ENCODE results near the gene SHISA4. TPM values are rescaled to one million over a fixed set of nuclear protein-coding genes. Genes with fewer than 3 reads are reported as not detected.
"Not testable (repeated sequence)": the region's sequence is repeated elsewhere in the genome, so short reads cannot be mapped to it uniquely, and the experiment has no call there.

SHISA4 gene, protein sequence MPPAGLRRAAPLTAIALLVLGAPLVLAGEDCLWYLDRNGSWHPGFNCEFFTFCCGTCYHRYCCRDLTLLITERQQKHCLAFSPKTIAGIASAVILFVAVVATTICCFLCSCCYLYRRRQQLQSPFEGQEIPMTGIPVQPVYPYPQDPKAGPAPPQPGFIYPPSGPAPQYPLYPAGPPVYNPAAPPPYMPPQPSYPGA
- total RNA-seq (2014; rRNA removed; shearing (Covaris generic)), result 24.8 and 42.4 TPM in 2 replicates
- polyA plus RNA-seq (2016; fragmentation: Nextera tagmentation; extraction: Ambion mirVana), result 47.9 and 48.0 TPM in 2 replicates

DNA sequence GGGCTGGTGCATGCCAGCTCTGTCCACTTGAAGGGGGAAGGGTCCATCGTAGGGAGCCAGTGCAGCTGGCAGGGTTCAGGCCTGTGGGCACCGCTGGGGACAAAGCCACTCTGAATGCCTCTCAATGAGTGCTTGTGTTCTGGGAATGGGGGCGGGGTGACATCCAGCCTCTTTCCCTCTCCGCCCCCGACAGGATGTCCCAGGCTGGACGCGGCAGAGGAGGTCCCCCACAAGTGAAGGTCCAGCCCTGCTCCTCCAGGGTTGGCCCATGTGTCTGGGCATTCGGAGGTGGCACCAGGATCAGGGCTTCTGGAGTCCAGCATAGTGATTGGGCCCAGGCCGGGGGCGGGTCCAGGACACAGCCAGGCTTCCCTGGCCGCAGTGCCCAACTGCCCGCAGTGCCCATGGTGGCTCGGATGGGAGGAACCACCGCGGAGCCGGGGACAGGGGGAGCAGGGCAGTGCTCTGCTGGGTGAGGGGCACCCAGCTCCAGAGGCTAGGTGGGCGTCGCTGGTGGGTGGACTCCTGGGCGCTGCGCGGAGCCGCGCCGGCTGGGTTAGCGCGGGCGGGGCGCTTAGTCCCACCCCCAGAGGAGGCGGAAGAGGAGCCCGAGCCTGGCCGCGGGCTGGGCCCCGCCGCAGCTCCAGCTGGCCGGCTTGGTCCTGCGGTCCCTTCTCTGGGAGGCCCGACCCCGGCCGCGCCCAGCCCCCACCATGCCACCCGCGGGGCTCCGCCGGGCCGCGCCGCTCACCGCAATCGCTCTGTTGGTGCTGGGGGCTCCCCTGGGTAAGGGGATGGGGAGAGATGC is at the start of gene SHISA4:
SHISA4 (plus strand) TSS at position 617 of the 808 bp plus-strand sequence; CDS start at position 714, 97 bp downstream.
- peak; percentile 76 for DNase-seq
- Histone ChIP-seq H2AFZ (peak within 1 kb of the TSS; percentile 90), H3K9me2 (ENCODE audit: insufficient read depth) (no peaks in the 10 kb centered on the region), H3K27me3 (replicated peaks; ENCODE audit: insufficient read depth) (no peaks in the 10 kb centered on the region), H3K4me2 (ENCODE audit: unreplicated experiment) (peak within 1 kb of the TSS; percentile 91), H3K4me3 (peak within 1 kb of the TSS; percentile 86), H3K79me2 (ENCODE audit: insufficient read depth) (no peaks in the 10 kb centered on the region), H3K9ac (peak within 1 kb of the TSS; percentile 80), H3F3A (ENCODE audit: insufficient read depth) (peaks cover 8% of the 10 kb centered on the region), H3K4me1 (ENCODE audit: insufficient read depth) (peaks cover 21% of the 10 kb centered on the region), H4K20me1 (ENCODE audit: insufficient read depth) (no peaks in the 10 kb centered on the region), H3K9me3 (ENCODE audit: low read depth) (no peaks in the 10 kb centered on the region), H3K27ac (no peak within 1 kb of the TSS), H3K36me3 (ENCODE audit: low read depth) (no peaks in the 10 kb centered on the region)
- 6 to 7% methylated on average over 29 to 44 of the region's 49 CpGs for WGBS, 2 experiments (ENCODE audit: low coverage in 1 of 2, low lambda C conversion rate in 2 of 2, missing lambda C conversion rate in 2 of 2)
- TF ChIP-seq EZH2phosphoT487 (IDR thresholded peaks at IDR 0.05; ENCODE audit: insufficient read depth, low read depth) (no peak), EZH2 (IDR thresholded peaks at IDR 0.05; ENCODE audit: insufficient read depth, poor library complexity, severe bottlenecking) (no peak)
- in situ Hi-C loops (cut with MboI), result loop anchor here (25.0 kb wide), 1 partner anchor 224 kb away; the partner anchor contains the start of gene GPR37L1

GRCh38 chr1:201839089-201839488 is 49.6 kb upstream of the SHISA4 start:
- H2AFZ ChIP-seq; H3K4me2 ChIP-seq (ENCODE audit: unreplicated experiment); H3K4me1 ChIP-seq (ENCODE audit: insufficient read depth); H3K27me3 ChIP-seq (replicated peaks; ENCODE audit: insufficient read depth); in situ Hi-C loops (cut with MboI); H3K4me3 ChIP-seq; H3K9ac ChIP-seq; H3K9me2 ChIP-seq (ENCODE audit: insufficient read depth); H3K36me3 ChIP-seq (ENCODE audit: low read depth); DNase-seq; H3K9me3 ChIP-seq (ENCODE audit: low read depth); H4K20me1 ChIP-seq (ENCODE audit: insufficient read depth); H3K27ac ChIP-seq: not testable (repeated sequence)
- peaks cover 100% of the 10 kb centered on the region for H3K79me2 ChIP-seq (ENCODE audit: insufficient read depth)
- WGBS, 2 experiments (ENCODE audit: low coverage in 1 of 2, low lambda C conversion rate in 2 of 2, missing lambda C conversion rate in 2 of 2), result 97 to 100% methylated on average over 10 of the region's 10 CpGs
- peaks cover 12% of the 10 kb centered on the region for H3F3A ChIP-seq (ENCODE audit: insufficient read depth)

DNA sequence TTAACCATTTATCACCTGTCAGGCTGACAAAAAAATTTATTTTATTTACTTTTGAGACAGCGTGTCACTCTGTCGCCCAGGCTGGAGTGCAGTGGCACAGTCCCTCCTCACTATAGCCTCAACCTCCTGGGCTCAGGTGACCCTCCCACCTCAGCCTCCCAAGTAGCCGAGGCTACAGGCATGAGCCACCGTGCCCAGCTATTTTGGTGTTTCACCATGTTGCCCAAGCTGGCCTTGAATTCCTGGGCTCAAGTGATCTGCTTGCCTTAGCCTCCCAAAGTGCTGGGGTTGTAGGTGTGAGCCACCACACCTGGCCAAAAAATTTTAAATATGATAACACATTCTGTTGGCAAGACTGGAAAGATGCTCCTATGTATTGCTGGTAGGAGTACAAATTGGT is 48.6 kb upstream of the SHISA4 start:
- no peak overlapping the region for H3K9ac ChIP-seq
- no peak for DNase-seq
- H3K79me2 ChIP-seq (ENCODE audit: insufficient read depth), result peaks cover 100% of the 10 kb centered on the region
- in situ Hi-C loops (cut with MboI), result no loop called here
- H2AFZ ChIP-seq, result no peak overlapping the region
- no peaks in the 10 kb centered on the region for H3K9me3 ChIP-seq (ENCODE audit: low read depth)
- no peaks in the 10 kb centered on the region for H4K20me1 ChIP-seq (ENCODE audit: insufficient read depth)
- H3K4me1 ChIP-seq (ENCODE audit: insufficient read depth), result peaks cover 11% of the 10 kb centered on the region
- no peak overlapping the region for H3K4me2 ChIP-seq (ENCODE audit: unreplicated experiment)
- H3K9me2 ChIP-seq (ENCODE audit: insufficient read depth), result no peaks in the 10 kb centered on the region
- H3F3A ChIP-seq (ENCODE audit: insufficient read depth), result peaks cover 22% of the 10 kb centered on the region
- 97 to 99% methylated on average over 4 of the region's 4 CpGs for WGBS, 2 experiments (ENCODE audit: low coverage in 1 of 2, low lambda C conversion rate in 2 of 2, missing lambda C conversion rate in 2 of 2)
- no peaks in the 10 kb centered on the region for H3K27me3 ChIP-seq (replicated peaks; ENCODE audit: insufficient read depth)
- H3K36me3 ChIP-seq (ENCODE audit: low read depth), result peaks cover 2% of the 10 kb centered on the region; the same call in 1 of the 2 replicates
- no peak overlapping the region for H3K4me3 ChIP-seq
- TF ChIP-seq EZH2phosphoT487 (IDR thresholded peaks at IDR 0.05; ENCODE audit: insufficient read depth, low read depth), result no peak
- no peak for TF ChIP-seq EZH2 (IDR thresholded peaks at IDR 0.05; ENCODE audit: insufficient read depth, poor library complexity, severe bottlenecking)
- no peak overlapping the region for H3K27ac ChIP-seq

DNA sequence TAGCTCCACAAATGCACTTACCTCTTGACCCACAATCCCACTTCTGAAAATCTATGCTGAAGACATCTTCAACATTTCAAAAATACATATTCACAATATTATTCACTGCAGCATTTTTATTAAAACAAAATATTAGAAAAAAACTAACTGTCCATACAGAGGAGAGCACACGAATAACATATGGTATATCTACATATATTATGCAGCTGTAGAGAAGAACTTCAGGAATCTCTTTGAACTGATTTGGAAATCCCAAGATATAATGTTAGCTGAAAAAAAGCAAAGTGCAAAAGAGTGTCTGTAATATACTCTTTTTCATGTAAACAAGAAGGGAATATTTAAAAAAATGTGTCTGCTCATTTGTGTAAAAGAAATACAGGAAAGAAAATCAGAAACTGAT is 48.2 kb upstream of the SHISA4 start:
- 58 to 78% methylated on average over 1 of the region's 1 CpG for WGBS, 2 experiments (ENCODE audit: low coverage in 1 of 2, low lambda C conversion rate in 2 of 2, missing lambda C conversion rate in 2 of 2)
- no peaks in the 10 kb centered on the region for H3K9me2 ChIP-seq (ENCODE audit: insufficient read depth)
- peaks cover 26% of the 10 kb centered on the region for H3F3A ChIP-seq (ENCODE audit: insufficient read depth)
- H2AFZ ChIP-seq, result no peak overlapping the region
- no peaks in the 10 kb centered on the region for H3K9me3 ChIP-seq (ENCODE audit: low read depth)
- no peaks in the 10 kb centered on the region for H3K27me3 ChIP-seq (replicated peaks; ENCODE audit: insufficient read depth)
- DNase-seq, result no peak
- H3K4me1 ChIP-seq (ENCODE audit: insufficient read depth), result peaks cover 16% of the 10 kb centered on the region
- peaks cover 99% of the 10 kb centered on the region for H3K79me2 ChIP-seq (ENCODE audit: insufficient read depth)
- TF ChIP-seq EZH2phosphoT487 (IDR thresholded peaks at IDR 0.05; ENCODE audit: insufficient read depth, low read depth) (no peak), EZH2 (IDR thresholded peaks at IDR 0.05; ENCODE audit: insufficient read depth, poor library complexity, severe bottlenecking) (no peak)
- H3K36me3 ChIP-seq (ENCODE audit: low read depth), result no peaks in the 10 kb centered on the region; the same call in 1 of the 2 replicates
- no peak overlapping the region for H3K4me2 ChIP-seq (ENCODE audit: unreplicated experiment)
- no peaks in the 10 kb centered on the region for H4K20me1 ChIP-seq (ENCODE audit: insufficient read depth)
- in situ Hi-C loops (cut with MboI), result no loop called here
- H3K4me3 ChIP-seq, result no peak overlapping the region
- no peak overlapping the region for H3K27ac ChIP-seq
- H3K9ac ChIP-seq, result no peak overlapping the region
